HG03095 (cell line): Measurements from ENCODE around the gene IZUMO2.

Experiments used
- ATAC-seq: cut with Tn5 transposase; IDR thresholded peaks from one replicate; pipeline ENCODE4 v1.9.1; 2021; ENCODE audit warnings: moderate library complexity; ENCODE audit not compliant: unreplicated experiment

The IZUMO2 gene

DNA sequence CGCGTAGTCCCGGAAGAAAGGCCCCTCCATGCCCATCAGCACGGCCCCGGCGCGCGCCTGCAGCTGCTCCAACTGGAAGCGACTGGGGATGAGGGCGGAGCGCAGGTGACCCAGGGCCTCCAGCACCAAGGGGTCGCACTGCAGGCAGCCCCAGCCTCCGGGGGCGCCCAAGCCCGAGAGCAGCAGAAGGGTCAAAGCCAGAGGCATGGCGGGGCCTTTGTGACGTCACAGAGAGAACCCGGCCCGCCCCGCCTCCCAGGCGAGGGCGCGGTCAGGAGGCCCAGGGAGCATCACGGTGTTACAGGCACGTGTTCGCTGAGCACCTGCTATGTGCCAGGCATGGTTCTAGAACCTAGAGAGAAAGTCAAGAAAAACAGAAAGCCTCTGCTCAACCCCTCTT lies at the start of gene IZUMO2:
IZUMO2 (minus strand) TSS at position 294 of the 400 bp plus-strand sequence; CDS start at position 207, 87 bp downstream.
- no peak for ATAC-seq

DNA sequence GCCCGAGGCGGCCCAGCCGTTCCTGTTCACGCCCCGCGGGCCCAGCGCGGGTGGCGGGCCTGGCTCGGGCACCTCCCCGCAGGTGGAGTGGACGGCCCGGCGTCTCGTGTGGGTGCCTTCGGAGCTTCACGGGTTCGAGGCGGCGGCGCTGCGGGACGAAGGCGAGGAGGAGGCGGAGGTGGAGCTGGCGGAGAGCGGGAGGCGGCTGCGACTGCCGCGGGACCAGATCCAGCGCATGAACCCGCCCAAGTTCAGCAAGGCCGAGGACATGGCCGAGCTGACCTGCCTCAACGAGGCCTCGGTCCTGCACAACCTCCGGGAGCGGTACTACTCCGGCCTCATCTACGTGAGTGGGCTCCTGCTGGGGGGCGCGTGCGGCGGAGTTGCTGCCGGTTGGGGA lies 47.3 kb upstream of the IZUMO2 start:
- ATAC-seq: no peak

DNA sequence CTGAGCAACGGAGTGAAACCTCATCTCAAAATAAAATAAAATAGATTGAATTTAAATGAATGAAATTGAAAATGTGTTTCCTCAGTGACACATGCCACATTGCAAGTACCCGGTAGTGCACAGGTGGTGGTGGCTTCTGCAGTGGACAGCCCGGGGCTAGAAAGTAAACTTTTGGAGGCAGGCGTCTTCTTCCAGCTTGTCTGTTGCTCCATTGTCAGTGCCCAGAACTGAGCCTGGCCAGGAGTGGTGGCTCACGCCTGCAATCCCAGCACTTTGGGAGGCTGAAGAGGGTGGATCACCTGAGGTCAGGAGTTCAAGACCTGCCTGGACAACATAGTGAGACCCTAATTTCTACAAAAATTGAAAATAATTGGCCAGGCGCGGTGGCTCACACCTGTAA lies 46.0 kb upstream of the IZUMO2 start:
- no peak for ATAC-seq

DNA sequence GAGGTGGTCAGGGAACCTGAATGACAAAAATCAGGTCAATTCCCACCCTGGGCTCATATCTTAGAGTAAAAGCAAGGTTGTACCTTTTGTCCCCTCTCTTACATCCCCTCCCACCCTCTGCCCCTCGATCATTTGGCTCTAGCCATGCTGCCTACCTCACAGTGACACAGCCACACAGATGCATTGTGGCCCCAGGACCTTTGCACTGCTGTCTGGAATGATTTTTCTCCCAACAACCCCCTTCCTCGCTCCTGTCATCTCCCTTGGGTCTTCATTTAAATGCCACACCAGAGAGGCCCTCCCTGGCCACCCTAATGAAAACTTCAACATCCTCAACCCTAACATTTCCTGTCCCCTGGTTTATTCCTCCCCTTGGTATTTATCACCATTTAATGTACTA lies 44.6 kb upstream of the IZUMO2 start:
- no peak for ATAC-seq

DNA sequence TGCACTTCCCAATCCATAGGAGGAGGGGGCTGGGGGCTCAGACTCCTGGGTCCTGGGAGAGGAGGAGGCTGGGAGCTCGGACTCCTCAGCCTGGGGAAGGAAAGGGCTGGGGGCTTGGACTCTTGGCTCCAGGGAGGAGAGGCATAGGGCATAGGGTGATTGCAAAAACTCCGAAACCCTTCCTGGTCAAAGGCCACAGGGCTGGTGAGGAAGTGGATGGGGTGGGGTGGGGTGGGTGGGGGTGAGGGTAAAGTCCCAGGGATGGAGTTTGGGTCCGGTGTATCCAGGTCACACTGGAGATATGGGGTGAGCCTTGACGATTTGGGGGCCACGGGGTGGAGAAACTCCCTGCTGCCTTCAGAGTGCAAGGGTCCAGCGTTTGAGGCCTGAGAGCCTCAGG lies 43.1 kb upstream of the IZUMO2 start:
- ATAC-seq: no peak

DNA sequence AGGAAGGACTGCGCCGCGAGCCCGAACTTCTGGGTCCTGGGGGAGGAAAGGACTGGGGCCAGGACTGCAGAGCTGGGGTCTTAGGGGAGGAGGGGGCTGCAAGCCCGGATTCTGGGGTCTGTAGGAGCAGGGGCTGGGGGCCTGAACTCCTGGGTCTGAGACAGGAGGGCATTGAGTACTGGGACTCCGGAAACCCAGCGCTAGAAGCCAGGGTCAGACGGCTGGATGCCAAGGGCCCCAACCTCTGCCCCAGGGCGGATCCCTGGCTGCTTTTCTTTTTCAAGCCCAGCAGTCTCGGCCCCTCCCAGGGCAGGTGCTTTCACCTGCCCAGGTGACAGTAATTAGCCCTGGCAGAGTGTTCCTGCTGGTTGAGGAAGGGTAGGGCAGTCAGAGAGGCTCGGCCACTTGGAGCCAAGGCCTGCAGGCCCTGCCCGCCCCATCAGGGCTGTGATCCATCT lies 42.6 kb upstream of the IZUMO2 start:
- ATAC-seq: no peak

DNA sequence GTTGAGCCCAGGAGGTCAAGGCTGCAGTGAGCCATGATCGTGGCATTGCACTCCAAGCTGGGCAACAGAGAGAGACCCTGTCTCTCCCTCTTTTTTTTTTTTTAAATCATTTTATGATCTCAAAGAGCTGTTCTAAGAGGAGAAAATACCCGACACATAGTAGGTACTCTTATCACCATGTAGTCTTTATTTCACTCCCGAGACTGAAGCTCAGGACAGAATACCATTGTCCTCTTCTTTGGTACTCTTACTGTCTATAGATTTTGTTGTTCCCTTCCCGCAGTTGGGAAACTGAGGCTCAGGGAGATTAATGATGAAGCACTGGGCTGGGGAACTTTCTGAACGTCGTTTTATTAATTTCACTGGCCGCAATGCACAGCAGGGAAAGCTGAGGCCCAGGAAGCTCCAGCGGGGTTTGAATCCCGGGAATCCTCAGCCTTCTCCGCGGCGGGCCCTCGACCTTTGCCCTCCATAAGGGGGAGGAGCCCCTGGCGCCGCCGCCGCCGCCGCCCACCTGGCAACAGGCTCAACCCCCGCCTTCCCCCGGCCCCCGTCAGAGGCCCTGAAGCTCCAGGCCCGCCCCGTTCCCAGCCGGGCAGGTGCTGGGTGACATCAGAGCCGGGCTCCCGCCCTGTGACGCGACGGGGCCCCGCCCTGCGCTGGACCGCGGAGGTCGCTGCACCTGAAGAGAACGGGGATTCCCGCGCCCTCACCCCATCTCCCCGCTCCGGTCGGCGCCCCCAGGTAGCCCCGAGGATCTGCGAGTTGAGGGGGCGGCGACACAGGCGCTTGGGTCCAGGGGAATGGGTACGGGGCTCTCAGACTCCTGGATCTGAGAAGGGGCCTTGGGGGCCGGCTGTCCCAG lies 42.0 kb upstream of the IZUMO2 start:
- no peak for ATAC-seq

DNA sequence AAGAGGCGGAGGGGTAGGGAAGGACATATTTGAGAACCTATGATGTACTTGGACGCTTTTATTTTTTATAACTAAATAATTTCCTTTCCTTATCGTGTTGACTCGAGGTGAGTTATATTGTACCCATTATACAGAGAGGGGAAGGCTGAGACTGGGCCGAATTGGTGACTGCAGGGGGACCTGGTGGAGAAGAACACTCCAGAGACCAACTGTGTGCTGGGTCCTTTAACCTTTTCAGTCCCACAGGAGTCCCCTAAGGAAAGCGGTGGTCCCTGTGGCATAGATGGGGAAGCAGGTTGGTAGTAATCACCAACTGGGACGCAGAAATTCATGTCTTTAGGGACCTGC lies 41.0 kb upstream of the IZUMO2 start:
- no peak for ATAC-seq

DNA sequence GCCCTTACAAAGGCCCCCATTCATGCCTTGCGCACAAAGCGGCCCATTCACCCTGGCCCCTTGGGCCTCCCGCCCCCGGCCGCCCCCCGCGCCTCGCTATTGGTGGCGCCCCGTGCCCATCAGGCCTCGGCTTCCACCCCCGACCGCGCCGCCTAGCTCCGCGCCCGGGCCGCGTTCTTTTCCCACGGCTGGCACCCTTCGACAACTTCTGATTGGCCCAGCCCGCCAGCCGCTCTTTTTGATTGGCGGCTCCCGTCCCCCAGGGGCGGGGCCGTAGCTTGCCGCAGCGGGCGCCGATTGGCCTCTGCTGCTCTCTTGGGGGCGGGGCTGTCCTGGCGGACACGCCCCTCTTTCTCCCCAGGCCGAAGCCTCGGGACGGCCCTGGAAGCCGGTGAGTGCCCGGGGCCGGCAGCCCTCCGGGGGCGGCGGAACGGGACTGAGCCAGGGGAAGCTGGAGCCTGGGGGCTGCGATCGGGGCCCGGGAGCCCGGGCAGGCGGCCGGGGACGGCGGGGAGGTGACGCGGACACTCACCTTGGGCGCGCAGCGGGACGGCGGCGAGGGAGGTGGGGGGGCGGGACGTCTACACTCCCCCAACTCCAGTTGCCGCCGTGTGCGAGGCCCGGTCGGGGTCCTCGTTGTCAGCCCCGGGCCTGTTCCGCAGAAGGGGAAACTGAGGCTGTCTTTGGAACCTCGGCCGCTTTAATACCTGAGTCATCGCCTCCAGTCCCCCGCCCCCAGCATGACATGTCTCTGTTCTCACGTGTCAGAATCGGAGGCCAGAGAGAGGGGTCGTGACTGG lies 40.4 kb upstream of the IZUMO2 start, which contains the start of gene MYH14:
MYH14 (plus strand) TSS at position 342 of the 800 bp plus-strand sequence. CDS start 6,744 bp downstream, outside the sequence.
- ATAC-seq: no peak

DNA sequence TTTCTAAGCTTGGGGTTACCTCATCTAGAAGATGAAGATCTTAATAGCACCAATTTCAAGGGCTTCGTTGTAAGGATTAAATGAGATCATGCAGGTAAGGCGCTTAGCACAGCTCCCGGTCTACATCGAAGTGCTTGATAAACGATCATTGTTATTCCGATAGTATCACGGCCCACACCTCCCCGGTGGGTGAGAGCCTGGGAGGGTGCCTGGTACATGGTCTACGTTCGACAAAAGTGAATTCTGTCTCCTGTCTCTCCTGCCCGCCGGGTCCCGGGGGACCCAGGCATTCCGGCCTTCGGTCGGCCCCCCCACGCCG lies 39.8 kb upstream of the IZUMO2 start:
- ATAC-seq: no peak

DNA sequence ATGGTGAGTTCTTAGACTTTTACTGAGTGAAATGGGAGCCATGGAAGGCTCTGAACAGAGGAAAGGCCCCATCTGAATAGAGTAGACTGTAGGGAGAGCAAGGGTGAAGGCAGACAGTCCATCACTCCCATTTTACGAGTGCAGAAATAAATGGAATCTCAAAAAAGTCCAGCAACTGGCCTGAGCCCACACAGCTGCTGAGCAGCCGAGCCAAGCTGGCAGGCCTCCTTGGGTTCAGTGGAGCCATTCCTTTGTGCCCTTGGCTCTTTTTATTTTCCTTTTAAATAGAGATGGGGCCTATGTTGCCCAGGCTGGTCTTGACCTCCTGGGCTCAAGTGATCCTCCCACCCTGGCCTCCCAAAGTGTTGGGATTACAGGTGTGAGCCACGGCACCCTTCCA lies 39.3 kb upstream of the IZUMO2 start:
- no peak for ATAC-seq

DNA sequence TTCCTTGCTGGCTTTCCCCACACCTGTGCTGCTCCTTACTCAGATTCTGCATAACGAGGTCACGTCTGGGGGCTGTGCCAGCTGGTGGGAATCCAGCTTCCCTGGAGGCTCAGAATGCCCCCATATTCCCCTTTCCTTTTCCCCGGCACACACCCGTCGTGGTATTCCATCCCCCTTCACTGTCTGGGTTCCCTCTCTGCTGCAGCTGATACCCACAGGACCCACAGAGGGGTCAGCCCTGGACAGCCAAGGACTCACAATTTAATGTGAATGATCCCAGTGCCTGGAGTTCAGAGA lies 36.1 kb upstream of the IZUMO2 start:
- ATAC-seq: no peak

DNA sequence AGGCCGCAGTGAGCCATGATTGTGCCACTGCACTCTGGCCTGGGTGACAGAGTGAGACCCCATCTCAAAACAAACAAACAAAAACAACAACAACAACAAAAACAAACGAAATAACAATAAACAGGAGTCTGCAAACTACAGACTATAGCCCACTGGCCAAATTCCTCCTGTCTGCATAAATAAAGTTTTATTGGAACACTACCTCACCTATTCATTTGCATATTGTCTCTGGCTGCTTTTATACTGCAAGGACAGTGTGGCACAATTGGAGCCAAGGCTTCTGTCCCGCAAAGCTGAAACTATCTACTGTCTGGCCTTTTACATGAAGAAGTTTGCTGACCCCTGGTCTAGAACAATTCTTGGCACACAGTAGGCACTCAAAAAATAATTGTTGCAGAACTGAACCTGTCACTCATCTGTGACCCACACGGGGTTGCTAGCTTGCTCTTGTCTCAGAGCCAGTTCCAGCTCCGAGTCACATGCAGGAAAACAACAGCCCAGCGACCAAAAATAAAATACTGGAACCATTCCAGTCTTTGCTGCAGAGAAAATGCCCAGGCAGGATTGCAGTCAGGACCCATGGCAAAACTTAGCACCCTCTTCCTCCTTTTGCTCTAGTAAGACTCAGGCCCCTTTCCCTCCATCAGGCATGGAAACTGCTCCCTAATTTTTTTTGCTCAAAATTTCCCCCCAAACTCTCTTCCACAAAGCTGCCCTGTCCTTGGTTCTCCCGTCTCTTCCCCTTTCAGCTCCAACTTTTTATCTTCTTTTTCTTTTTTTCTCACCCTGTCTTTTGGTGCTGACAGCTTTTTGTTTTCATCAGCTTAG lies 35.6 kb upstream of the IZUMO2 start:
- ATAC-seq: no peak

DNA sequence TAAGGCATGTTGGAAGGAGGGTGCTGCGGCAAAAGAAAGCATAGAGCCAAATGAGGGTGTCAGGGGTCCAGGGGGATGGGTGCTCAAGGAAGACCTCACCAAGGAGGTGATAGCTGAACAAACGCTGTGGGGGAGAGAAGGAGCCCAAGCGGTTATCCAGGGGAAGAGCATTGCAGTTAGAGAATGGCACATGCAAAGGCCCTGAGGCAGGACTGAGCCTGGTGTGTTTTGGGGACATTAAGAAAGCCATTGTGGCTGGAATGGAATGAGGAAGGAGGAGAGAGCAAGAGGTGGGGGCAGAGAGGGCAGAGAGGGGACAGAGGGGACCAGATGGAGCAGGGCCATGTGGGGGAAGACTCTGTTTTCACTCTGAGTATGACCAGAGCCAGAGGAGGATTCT lies 34.3 kb upstream of the IZUMO2 start:
- ATAC-seq: no peak

DNA sequence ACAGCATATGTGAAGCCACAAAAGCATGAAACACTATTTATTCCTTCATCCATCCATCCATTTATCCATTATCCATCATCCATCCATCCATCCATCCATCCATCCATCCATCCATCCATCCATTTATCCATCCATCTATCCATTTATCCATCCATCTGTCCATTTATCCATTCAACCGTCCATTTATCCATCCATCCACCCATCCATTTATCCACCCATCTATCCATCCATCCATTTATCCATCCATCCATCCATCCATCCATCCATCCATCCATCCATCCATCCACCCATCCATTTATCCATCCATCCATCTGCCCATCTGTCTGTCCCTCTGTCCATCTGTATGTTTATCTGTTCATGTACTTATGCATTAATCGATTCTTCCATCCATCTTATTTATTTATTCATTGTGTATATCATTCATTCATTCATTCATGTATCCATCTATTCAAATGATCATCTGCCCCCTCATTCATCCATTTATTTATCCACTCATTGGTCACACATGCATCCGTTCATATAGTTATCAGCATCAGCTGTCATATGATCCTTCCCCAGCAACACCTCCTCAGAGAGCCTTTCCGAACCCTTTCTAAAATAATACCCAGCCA lies 33.3 kb upstream of the IZUMO2 start:
- ATAC-seq: no peak

DNA sequence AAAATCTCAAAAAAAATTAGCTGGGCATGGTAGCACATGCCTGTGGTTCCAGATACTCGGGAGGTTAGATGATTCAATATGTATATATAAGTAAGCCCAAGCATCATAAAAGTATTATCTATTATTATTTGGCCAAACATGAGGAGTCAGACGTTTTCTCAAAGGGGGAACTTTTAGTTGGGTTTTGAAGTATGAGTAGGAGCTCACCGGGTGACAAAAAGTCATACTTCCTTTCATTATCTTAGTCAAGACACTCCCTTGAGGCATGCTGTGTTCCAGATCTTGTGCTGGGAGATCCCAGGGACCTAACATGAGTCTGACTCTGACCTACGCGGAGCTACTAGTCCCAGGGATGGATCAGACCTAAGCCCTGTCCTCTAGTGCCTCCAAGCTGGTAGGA lies 32.1 kb upstream of the IZUMO2 start:
- ATAC-seq: no peak

DNA sequence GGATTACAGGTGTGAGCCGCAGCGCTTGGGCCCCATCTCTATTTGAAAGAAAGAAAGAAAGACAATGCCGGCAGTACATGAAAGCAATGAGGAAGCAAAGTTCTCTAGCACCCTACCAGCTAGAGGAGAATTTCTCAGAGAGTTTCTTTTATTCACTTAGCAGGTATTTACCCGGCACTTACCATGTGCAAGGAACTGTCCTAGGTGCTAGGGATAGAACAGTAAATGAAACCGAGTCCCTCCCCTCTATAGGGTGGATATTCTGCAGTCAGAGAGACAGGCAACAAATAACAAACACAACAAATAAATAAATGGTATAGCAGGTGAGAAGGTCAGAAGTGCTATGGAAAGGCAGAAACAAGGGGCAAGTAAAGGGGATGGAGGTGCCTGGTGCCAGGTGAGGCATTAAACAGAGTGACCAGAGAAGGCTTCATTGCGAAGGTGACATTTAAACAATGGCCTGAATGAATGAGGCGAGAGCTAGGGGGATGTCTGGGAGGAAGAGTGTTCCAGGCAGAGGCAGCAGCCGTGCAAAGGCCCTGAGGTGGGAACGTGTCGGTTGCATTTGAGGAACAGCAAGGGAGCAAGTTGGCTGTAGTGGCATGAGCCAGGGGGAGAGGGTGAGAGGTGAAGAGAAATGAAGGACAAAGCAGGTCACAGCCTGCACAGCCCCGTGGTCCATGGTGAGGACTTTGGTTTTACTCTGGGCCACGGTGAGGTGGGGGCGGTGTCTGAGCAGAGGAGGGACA lies 29.6 kb upstream of the IZUMO2 start:
- ATAC-seq: no peak

DNA sequence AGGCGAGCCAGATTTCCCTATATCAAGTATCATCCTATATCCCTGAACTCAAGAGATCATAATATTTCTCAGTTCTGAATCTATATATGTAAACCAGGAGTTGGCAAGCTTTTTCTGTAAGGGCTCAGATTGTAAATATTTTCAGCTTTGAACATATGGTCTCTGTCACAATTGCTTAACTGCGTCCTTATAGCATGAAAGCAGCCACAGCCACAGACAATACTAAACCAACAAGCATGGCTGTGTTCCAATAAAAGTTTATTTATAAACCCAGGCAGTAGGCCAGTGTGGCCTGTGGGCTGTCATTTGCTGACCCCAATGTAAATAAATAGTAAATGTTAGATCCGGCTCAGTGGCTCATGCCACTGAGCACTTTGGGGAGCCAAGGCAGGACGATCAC lies 28.1 kb upstream of the IZUMO2 start:
- ATAC-seq: no peak

DNA sequence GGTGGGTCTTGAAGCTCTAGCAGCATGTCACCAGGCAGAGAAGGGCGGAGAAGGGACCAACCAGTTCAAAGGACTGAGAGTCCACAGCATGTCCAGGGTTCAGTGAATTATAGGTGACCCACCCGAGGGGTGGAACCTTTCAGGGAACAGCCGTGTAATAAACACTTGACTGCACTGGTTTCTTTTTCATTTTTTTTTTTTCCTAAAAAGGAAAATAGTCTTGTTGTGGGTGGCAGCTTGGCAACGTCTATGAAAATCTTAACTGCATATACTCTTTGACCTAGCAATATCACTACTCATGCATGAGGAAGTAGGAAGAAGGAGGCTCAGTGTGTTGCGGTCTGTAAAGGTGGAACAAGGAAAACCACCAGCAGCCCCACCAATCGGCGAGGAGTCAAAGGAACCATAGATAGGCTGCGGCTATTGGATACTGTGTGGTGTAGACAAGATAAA lies 27.4 kb upstream of the IZUMO2 start:
- ATAC-seq: no peak

DNA sequence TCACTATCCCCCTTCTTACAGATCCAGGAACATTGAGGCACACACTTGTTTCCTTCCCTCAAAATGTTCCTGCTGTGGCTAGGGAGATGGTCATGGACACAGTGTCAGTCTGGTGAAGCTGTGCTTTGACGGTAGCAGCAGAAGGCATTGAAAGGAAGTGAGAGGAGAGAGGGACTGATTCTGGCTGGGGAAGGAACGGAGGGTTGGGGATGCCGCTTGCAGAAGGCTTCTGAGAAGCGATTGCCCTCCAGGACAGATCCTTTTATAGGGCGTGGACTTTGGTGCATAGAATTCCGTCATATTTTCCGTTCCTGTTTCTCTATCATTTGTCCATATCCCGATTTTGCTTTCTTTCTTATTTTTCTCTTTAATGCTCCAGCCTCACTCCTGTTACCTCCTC lies 26.2 kb upstream of the IZUMO2 start:
- ATAC-seq: no peak
